GM06990 (cell line): ENCODE measurements around the gene PBX1.

Experiments
- DNase-seq: peaks from one replicate; pipeline ENCODE4 v3.0.0-alpha.2; 2011; ENCODE audit not compliant: insufficient read length; ENCODE audit errors: extremely low read depth
- H3K27me3 ChIP-seq: replicated peaks from 2 replicates; pipeline ENCODE4 v1.6.0; 2011; ENCODE audit warnings: low read length; ENCODE audit not compliant: control insufficient read depth, insufficient read depth
- H3K36me3 ChIP-seq: 2 replicates; pipeline ENCODE4 v1.5.1; 2011; ENCODE audit warnings: low read length; ENCODE audit not compliant: control insufficient read depth, insufficient read depth
- H3K4me3 ChIP-seq: replicated peaks from 2 replicates; pipeline ENCODE4 v1.5.1; 2011; ENCODE audit warnings: low read depth, mild to moderate bottlenecking, control low read depth, low read length
- TF ChIP-seq, protein P1 (sequence below): IDR thresholded peaks from 2 replicates; pipeline ENCODE4 v1.5.1; 2011; ENCODE audit warnings: low read length, control low read depth, mild to moderate bottlenecking, inconsistent platforms; ENCODE audit not compliant: insufficient read depth, poor library complexity, severe bottlenecking

PBX1 gene

DNA sequence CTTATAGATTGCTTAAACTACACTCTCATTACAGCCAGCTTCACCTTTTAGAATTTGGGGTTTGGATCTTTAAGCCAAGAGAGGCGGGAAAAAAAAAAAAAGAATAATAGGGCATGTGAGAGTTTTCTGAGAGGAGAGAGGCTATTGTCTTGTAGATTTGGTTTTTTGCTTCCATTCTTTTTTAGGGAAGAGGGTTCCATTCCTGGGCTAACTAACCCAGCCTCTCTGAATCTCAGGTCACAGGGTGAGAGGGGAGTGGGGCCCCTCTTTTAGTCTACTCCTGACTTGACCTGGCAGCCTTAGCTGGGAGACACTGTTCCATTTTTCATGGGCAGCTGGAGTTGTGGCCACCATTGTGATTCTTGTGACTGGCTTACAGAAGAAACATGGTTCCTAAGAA, 24.2 kb downstream of the PBX1 start:
- TF ChIP-seq, protein P1, sequence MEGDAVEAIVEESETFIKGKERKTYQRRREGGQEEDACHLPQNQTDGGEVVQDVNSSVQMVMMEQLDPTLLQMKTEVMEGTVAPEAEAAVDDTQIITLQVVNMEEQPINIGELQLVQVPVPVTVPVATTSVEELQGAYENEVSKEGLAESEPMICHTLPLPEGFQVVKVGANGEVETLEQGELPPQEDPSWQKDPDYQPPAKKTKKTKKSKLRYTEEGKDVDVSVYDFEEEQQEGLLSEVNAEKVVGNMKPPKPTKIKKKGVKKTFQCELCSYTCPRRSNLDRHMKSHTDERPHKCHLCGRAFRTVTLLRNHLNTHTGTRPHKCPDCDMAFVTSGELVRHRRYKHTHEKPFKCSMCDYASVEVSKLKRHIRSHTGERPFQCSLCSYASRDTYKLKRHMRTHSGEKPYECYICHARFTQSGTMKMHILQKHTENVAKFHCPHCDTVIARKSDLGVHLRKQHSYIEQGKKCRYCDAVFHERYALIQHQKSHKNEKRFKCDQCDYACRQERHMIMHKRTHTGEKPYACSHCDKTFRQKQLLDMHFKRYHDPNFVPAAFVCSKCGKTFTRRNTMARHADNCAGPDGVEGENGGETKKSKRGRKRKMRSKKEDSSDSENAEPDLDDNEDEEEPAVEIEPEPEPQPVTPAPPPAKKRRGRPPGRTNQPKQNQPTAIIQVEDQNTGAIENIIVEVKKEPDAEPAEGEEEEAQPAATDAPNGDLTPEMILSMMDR: no peak
- Histone ChIP-seq H3K36me3 (no peaks in the 10 kb centered on the region), H3K27me3 (no peaks in the 10 kb centered on the region), H3K4me3 (no peak overlapping the region)
- DNase-seq: no peak

DNA sequence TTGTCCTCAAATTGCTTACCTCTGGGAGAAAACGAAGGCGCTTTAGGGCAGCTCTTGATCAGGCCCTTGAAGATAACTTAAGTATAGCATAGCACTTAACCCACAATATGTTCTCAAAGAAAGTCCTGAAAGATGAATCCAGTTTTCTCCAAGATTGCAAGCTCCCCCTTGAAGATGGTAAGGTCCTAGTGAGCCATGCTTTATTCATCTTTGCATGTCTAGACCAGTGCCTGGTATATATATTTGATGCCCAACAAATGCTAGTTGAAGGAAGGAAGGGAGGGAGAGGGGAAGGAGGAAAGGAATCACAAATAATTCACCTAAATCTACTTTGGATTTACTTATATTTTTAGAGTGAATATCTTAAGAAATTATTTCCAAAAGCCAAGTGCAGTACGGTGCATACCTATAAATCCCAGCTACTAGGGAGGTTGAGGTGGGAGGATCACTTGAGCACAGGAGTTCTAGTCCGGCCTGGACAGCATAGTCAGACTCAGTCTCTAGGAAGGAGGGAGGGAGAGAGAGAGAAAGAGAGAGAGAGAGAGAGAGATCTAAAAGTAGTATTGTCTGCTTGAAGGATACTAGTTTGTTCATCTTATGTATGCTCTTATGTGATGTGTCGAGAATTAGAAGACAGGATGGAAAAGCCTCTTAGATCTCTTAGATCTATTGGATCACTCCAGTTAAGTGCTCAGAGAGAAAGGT, 25.0 kb downstream of the PBX1 start:
- TF ChIP-seq, protein P1: no peak
- DNase-seq: no peak
- Histone ChIP-seq H3K27me3 (no peaks in the 10 kb centered on the region), H3K36me3 (no peaks in the 10 kb centered on the region), H3K4me3 (no peak overlapping the region)

- TF ChIP-seq, protein P1: no peak
- no peak for DNase-seq
- Histone ChIP-seq H3K36me3 (no peaks in the 10 kb centered on the region), H3K27me3 (no peaks in the 10 kb centered on the region), H3K4me3 (no peak overlapping the region)
Observed at GRCh38 chr1:164586591-164586990, 27.6 kb downstream of the PBX1 start.

- Histone ChIP-seq H3K36me3 (no peaks in the 10 kb centered on the region), H3K4me3 (no peak overlapping the region), H3K27me3 (no peaks in the 10 kb centered on the region)
- DNase-seq: no peak
- TF ChIP-seq, protein P1: no peak
Observed at GRCh38 chr1:164587617-164588501, 28.9 kb downstream of the PBX1 start.

DNA sequence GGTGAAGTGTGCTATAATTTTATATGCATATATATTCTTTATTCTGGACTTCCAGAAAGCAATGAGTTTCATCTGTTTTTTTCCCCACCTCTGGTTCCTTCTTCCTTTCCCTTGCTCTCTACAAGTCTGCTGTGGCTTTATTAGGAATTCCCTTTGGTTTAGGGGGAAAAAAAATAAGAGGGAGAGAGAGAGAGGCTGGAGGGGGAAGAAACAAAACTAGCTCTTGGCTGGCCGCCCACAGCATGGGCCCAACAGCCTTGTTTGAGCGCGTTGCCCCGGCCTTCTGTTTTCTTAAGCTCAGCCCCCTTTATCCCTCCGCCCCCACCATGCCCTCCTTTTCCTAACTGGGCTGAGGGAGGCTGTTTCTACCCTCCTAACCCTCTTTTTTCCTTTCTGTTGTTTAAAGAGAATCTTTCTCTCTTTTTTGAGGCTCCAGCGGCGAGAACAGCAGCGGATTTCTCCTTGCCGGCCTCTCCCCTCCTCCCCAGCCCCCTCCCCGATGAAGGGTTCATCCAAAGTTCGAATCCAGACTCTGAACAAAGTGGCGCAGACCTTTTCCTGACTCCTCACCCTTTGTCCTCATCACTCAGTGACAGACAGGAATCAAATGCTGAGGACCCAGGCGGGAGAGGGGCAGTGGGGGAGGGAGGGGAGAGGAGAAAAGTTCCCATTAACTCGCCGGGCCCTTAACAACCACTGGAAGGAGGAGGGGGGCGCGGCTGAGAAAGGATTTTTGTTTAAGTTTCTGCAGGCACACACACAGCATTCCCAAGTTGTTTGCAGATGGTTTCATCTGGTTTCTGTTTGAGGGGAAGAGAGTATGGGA, 29.7 kb downstream of the PBX1 start:
- Histone ChIP-seq H3K36me3 (no peaks in the 10 kb centered on the region), H3K4me3 (no peak overlapping the region), H3K27me3 (no peaks in the 10 kb centered on the region)
- TF ChIP-seq, protein P1: no peak
- no peak for DNase-seq
